ENCODE data around the gene NBEA.

Gene NBEA

DNA sequence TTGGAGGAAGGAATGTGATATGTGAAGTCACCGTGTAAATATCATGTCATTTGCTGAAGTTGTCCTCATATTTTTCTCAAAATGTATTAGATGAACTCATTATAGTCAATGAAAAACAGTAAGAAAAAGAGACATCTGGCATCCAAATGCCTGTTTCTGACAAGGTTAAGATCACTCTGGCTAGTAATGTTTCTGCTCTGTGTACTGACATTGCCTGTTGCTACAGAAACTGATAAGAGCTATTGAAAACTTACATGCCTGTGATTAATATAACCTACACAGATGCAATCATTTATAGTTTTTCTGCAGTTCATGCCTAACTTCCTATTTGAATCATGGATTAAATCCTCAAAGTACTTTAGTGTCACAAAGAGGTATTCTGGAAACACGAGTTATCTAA lies 249.8 kb downstream of the NBEA start:
- DNase-seq: no peak

DNA sequence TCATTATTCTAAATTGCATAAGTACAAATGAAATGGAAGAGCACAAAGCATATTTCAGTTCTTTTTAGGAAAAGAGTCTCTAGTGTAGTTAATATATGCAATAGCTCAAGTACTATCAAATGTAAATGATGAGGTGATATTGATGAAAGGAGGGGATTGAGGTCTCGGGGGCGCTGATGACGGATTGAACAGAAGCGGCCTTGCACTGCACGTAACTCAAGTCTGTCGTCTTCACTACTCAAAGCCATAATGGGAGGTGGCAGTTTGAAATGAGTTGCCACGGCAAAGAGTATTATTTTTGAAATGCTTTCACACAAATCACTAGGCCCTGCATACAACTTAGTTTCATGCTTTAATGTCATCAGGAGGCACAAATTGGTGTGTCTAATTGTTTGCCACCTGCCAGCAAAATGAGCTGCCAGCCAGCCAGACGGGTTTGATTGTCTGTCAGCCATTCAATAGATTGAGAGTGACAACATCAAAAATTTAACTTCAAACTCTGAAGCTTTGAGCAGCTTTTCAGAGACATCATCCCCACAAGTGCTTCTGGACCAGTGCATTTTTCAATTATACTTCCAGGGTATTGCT lies 256.6 kb downstream of the NBEA start:
- DNase-seq: no peak

DNA sequence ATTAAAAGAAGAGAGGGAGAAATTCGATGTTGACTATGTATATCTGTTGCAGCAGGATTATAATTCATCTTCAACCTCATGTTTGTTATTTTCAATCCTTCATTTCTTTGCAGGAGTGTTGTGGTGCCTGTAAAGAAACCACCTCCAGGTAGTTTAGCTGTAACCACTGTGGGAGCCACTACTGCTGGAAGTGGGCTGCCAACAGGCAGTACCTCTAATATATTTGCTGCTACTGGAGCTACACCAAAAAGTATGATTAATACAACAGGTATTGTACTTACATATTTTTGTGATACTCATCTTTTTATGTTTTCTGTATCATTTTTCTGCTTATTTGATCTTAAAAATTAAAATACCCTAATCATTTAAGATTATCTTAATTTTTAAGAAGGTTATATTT lies 266.5 kb downstream of the NBEA start:
- no peak for DNase-seq

DNA sequence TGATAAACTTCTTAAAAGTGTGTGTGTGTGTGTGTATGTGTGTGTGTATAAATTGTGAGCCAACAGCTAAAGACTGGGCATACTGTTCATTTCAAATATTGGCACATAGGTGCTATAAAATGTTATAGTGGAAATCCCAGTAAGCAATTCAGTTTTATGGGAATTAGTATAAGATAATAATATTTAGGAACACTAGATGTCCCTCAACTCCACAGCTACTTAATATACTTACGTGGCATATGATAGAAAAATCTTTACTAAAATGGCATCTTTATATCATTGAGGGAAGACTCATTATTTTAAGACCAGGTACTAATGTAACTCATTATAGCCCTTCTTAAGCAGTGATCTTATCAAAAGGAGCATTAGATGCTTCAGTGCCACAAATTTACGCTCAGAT lies 268.2 kb downstream of the NBEA start:
- no peak for DNase-seq

DNA sequence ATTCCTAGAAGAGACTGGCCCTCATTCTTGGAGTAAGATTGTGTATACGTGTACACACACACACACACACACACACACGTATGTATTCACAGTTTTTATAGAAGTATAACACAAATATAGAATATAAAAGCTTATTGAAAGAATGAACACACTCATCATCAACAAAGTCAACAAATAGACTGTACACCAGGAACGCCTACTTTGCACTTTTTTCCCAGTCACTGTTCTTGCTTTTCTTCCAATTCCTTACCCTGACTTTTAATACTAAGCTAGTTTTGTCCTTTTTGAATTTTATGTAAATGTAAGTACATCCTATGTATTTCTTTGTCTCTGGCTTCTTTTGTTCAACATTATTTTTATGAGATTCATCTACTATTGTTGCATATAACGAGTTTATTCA lies 269.9 kb downstream of the NBEA start:
- no peak for DNase-seq

- no peak for DNase-seq
These were observed 271.8 kb downstream of the NBEA start for GRCh38 chr13:35213911-35214310.

- DNase-seq: no peak
These were observed 274.1 kb downstream of the NBEA start for GRCh38 chr13:35216131-35216530.

DNA sequence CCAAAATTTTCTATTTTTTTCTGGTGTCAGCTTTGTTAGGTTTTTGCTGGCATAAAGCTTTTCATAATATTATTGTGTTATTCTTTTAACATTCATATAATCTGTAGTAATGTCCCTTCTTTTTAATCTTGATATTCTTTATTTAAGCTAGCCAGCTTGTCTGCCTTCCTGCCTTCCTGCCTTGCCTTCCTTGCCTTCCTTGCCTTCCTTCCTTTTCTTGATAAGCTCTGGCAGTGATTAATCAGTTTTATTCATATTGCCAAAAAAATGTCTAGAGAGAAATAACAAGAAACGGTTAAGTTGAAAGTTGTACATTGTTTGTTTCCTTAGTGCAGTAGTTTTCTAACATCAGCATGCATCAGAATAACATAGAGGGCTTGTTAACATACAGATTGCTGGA lies 277.0 kb downstream of the NBEA start:
- no peak for DNase-seq

DNA sequence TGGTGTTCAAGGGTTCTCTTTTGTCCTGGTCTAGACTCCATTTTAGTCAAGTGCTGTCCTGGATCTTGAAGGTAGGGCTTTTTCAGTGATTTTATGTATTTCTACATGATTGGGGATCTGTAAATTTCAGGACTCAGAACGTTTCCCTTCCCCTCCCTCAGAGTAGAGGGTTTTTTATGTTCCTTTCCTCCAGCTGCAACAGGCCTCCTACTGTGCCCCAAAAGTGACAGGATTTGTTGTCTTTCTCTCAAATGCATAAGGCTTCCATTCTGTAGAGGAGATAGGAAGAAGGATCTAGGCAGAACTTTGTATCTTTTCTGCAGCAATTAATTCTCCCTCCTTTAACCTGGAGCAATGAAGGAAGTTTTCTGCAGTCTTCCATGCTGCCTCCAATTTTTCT lies 283.1 kb downstream of the NBEA start:
- DNase-seq: no peak

DNA sequence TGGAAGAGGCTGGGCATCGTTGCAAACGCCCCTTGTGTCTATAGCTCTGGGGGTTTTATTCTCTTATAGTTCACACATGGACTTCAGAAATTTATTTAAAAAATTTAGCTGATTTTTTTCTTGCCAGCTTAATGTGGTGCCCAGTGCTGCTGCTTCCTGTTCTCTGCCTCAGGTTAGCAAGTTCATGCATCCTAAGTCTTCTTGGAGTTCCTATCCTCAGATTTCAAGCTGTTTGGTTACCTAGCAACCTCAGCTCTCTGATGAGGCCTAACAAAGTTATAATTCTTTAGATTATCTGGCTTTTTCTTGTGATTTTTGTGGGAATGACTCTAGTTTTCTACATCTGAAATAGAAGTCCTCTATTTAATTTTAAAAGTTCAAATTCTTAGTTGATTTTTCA lies 283.5 kb downstream of the NBEA start:
- DNase-seq: no peak

- no peak for DNase-seq
These were observed 286.5 kb downstream of the NBEA start for GRCh38 chr13:35228536-35228935.

DNA sequence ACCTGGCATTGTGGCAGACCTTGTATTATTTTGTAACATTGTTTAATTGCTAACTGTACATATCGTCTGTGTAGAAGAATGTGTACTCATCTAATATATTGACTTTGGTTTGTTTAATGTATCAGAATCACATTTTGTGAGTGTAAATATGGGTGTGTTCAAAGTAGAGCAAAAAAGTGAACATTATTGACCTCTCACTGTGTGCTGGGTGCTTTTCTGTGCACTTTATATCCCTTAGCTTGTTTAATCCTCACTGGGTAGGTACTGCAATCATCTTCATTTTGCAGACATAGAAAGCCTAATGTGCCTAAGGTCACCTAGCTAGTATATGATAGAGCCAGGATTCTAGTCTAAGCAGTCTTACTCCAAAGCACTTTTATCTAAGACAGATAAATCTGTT lies 289.4 kb downstream of the NBEA start:
- no peak for DNase-seq

GRCh38 chr13:35238274-35238673 lies 296.2 kb downstream of the NBEA start:
- DNase-seq: no peak

DNA sequence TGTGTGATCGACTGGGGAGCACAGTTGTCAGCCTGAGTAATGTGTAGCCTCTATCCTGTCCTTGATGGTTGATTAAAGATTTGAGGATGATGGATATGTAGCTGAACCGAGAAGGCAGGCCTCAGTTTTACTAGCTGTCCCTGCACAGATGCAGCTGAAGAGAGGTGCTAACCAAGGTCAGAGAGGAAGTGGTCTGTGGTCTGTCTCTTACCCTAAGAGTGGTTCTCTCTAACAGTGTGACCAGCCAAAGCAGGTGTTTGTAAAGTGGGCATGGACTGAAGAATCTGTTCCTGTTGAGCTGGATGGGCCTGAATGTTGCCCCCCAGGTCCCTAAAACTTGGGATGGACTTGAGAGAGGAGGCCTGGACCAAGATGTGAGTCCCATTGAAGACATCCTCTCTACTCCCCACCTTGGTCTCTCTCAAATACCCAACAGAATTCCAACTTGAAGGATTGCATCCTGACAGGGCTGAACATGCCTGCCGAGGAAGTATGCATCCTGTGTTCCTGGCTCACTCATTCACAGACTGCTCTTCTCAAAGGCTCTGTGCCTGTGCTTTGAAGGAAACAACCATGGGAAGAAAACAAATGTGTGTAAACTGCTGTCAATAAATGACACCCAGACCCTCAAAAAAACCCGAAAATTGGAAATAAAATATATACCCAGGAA lies 310.6 kb downstream of the NBEA start:
- DNase-seq: peak; percentile 2

GRCh38 chr13:35255241-35255640 lies 313.2 kb downstream of the NBEA start:
- no peak for DNase-seq

- no peak for DNase-seq
These were observed 314.5 kb downstream of the NBEA start for GRCh38 chr13:35256459-35257148.

- DNase-seq: no peak
These were observed 318.2 kb downstream of the NBEA start for GRCh38 chr13:35260316-35260715.

GRCh38 chr13:35266412-35266811 lies 324.3 kb downstream of the NBEA start:
- DNase-seq: no peak

GRCh38 chr13:35278917-35279316 lies 336.8 kb downstream of the NBEA start:
- no peak for DNase-seq

DNA sequence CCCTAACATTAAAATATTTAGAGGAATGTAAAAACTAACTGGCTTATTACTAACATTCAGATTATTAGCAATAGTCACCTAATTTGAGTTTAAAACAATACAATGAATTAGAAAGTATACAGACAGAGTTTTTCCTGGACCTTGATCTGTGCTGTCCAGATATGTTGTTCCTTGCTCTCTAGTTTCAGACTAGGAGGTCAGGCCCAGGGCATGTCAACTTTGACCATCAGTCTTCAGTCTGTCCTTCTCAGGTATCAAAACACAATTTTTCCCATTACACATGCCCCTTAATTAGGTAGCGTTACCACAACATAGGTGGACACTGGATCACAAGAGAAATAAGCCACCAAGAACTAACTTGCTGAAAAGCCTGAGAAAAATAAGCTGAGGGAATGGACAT lies 337.4 kb downstream of the NBEA start:
- no peak for DNase-seq

DNA sequence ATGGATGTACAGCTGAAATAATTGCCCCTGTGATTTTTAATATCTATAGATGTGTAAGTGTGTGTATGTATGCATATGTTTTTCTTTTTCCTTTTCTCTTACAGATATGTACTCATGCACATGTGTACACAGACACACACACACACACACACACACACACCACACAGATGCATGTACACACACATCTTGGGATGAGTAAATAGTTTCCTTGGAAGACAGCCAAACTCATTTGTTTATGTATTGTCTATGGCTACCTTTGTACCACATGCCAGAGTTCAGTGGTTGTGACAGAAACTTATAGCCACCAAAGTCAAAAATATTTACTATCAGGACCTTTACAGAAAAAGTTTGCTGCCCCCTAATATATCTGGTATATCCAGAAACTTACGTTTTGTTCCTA lies 341.8 kb downstream of the NBEA start:
- no peak for DNase-seq

DNA sequence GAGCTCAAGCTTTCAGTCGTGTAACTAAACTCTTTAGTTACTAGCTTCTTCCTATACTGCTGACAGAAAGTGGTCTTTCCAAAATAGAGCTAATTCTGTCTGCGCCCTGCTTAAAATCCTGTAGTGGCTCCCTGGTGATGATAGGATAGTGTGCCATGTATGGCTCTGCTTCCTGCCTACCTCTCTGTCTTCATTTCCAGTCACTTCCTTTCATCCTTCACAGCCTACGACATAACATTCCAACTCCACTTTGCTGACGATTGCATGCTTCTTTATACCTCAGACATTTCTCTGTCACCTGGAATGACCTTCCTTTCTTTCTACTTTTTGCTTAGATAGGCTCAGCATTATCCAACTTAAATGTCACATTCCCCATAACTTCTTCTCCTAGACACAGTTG lies 343.6 kb downstream of the NBEA start:
- no peak for DNase-seq

DNA sequence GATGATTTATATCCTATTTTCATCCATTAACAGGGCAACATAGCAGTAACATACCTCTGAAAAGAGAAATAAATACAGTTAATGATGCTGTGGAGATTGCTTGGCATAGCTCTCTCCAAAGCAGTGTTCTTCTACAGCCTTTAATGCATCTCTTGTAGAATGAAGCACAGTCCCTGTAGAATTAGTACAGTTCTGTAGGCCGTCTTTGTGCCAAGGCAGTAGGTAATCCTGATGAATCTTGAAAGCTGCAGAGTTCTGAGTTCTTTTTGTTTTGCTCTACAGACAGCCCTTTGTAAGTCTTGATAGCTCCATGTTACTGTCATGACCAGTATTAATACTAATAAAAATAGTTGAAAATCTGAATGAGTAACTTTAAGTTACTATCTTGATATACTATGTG lies 350.3 kb downstream of the NBEA start:
- no peak for DNase-seq

DNA sequence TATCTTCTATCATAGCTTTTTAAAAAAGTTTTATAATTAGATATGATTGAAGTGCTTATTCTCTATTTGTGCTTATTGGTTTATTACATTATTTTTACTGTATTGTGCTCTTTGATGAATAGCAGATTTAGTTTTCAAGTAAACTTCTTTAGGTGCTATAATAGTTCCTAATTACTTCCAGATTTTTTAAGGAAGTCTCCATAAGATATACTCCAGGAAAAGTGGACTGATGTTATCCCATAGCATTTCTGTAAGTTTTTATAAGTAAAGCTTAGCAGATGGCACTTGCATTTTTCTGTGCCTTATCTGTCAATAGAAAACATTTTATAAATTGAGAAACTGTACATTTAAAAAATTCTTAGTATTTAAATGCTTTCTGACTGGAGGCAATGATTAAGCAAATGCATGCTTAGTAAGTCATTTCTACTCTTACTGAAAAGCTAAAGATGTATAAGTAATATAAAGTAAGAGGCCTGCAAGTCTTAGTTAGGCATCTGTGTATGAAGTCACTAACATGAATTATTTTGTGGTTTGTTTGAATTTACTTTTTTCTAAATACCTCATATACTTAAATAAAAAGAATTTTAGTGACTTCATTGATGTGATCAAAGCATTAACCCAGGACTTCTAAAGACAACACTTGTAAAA lies 351.6 kb downstream of the NBEA start:
- DNase-seq: no peak

Data from activated CD4-positive, alpha-beta T cell treated with anti-CD3 and anti-CD28 coated beads, Interleukin-10, Interleukin-2, amounts not matched to agents 100 ng/mL and 50 ng/mL, durations not matched to agents 16 hours and 8 hours (primary cell).